Vagina (tissue), 2 donors: ENCODE data around the gene CACYBP.

Experiments
- POLR2A ChIP-seq, 2 donors: fragments of 450-650 bp; IDR thresholded peaks; one replicate each; pipeline ENCODE4 v1.6.1; 2017; ENCODE audit warnings: antibody characterized with exemption in 2 of 2, mild to moderate bottlenecking in 2 of 2, moderate library complexity in 2 of 2
- TF ChIP-seq, protein P1 (sequence below), 3 experiments: fragments of 450-650 bp in 2 of 3; fragments of 200-600 bp in 1 of 3; sonication (generic) in 1 of 3; IDR thresholded peaks; one replicate each; pipeline ENCODE4 v1.5.1; 2017 to 2019; ENCODE audit warnings: antibody characterized with exemption in 3 of 3, mild to moderate bottlenecking in 2 of 3, moderate library complexity in 2 of 3

DNA sequence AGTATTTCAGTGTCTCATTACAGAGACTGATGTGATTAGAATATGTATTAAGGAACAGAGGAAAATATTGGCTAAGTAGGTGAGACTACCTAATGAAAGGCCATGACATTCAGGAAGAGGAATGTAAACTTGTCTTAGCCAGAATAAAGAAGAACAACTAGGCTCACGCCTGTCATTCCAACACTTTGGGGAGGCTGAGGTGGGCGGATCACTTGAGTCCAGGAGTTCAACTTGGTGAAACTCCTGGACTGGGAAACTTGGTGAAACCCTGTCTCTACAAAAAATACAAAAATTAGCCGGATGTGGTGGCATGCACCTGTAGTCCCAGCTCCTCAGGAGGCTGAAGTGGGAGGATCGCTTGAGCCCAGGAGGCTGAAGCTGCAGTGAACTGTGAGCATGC lies 14.8 kb upstream of the CACYBP start:
- TF ChIP-seq POLR2A (IDR thresholded peaks at IDR 0.05): no peak
- TF ChIP-seq, protein P1, sequence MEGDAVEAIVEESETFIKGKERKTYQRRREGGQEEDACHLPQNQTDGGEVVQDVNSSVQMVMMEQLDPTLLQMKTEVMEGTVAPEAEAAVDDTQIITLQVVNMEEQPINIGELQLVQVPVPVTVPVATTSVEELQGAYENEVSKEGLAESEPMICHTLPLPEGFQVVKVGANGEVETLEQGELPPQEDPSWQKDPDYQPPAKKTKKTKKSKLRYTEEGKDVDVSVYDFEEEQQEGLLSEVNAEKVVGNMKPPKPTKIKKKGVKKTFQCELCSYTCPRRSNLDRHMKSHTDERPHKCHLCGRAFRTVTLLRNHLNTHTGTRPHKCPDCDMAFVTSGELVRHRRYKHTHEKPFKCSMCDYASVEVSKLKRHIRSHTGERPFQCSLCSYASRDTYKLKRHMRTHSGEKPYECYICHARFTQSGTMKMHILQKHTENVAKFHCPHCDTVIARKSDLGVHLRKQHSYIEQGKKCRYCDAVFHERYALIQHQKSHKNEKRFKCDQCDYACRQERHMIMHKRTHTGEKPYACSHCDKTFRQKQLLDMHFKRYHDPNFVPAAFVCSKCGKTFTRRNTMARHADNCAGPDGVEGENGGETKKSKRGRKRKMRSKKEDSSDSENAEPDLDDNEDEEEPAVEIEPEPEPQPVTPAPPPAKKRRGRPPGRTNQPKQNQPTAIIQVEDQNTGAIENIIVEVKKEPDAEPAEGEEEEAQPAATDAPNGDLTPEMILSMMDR (IDR thresholded peaks at IDR 0.05): no peak
